DOHH2 (cell line): ENCODE measurements around the gene FANCD2OS.

Experiments
- H3F3A ChIP-seq: fragments of 200-600 bp; sonication (generic), shearing (Covaris generic); 2 replicates; pipeline ENCODE4 v1.6.0; 2016; ENCODE audit warnings: antibody characterized with exemption, mild to moderate bottlenecking; ENCODE audit not compliant: control insufficient read depth, insufficient read depth
- H3K27ac ChIP-seq: fragments of 200-600 bp; sonication (generic); 2 replicates; pipeline ENCODE4 v1.5.1; 2014; ENCODE audit warnings: low read depth, mild to moderate bottlenecking, low read length, moderate library complexity
- H3K27me3 ChIP-seq: fragments of 200-600 bp; sonication (generic); 2 replicates; pipeline ENCODE4 v1.6.1; 2014; ENCODE audit warnings: mild to moderate bottlenecking, low read length, mixed read lengths; ENCODE audit not compliant: control insufficient read depth
- H3K36me3 ChIP-seq: fragments of 200-600 bp; sonication (generic); 2 replicates; pipeline ENCODE4 v1.6.1; 2014; ENCODE audit warnings: mild to moderate bottlenecking, low read length, moderate library complexity, mixed read lengths; ENCODE audit not compliant: control insufficient read depth
- H3K4me1 ChIP-seq: fragments of 200-600 bp; sonication (generic); 2 replicates; pipeline ENCODE4 v1.6.1; 2014; ENCODE audit warnings: mild to moderate bottlenecking, low read length, mixed read lengths; ENCODE audit not compliant: control insufficient read depth
- H3K4me2 ChIP-seq: fragments of 200-600 bp; sonication (generic); 2 replicates; pipeline ENCODE4 v1.6.0; 2014; ENCODE audit warnings: mild to moderate bottlenecking, low read length, moderate library complexity
- H3K4me3 ChIP-seq: fragments of 200-600 bp; sonication (generic); 2 replicates; pipeline ENCODE4 v1.5.1; 2014; ENCODE audit warnings: mild to moderate bottlenecking, low read length, mixed read lengths
- H3K79me2 ChIP-seq: fragments of 200-600 bp; sonication (generic); 2 replicates; pipeline ENCODE4 v1.6.1; 2014; ENCODE audit warnings: mild to moderate bottlenecking, low read length, mixed read lengths; ENCODE audit not compliant: control insufficient read depth
- H3K9me2 ChIP-seq: fragments of 200-600 bp; sonication (generic); replicated peaks from 2 replicates; pipeline ENCODE4 v1.6.1; 2014; ENCODE audit warnings: mild to moderate bottlenecking, low read length, mixed read lengths; ENCODE audit not compliant: control insufficient read depth
- H3K9me3 ChIP-seq: fragments of 200-600 bp; sonication (generic); 2 replicates; pipeline ENCODE4 v1.6.1; 2014; ENCODE audit warnings: antibody characterized with exemption, low read length, mixed read lengths; ENCODE audit not compliant: control insufficient read depth, insufficient read depth
- H4K20me1 ChIP-seq: fragments of 200-600 bp; sonication (generic); 2 replicates; pipeline ENCODE4 v1.6.0; 2014; ENCODE audit warnings: low read depth, mild to moderate bottlenecking, antibody characterized with exemption, low read length, moderate library complexity; ENCODE audit not compliant: control insufficient read depth, insufficient read depth
- EZH2phosphoT487 ChIP-seq: fragments of 200-600 bp; sonication (generic); IDR thresholded peaks from 2 replicates; pipeline ENCODE4 v1.6.1; 2017; ENCODE audit warnings: borderline replicate concordance, mild to moderate bottlenecking, antibody characterized with exemption, low read length, moderate library complexity, mixed read lengths
- TF ChIP-seq, protein P1 (sequence below): fragments of 200-600 bp; sonication (generic); IDR thresholded peaks from one replicate; pipeline ENCODE4 v1.5.1; 2014; ENCODE audit warnings: antibody characterized with exemption, mild to moderate bottlenecking, low read depth, low read length; ENCODE audit not compliant: poor library complexity, severe bottlenecking

Gene FANCD2OS

GRCh38 chr3:10090179-10090578, 17.9 kb downstream of the FANCD2OS start:
- no peaks in the 10 kb centered on the region for H4K20me1 ChIP-seq
- H3K4me2 ChIP-seq: no peak overlapping the region
- no peaks in the 10 kb centered on the region for H3K9me2 ChIP-seq
- no peaks in the 10 kb centered on the region for H3F3A ChIP-seq
- H3K9me3 ChIP-seq: no peaks in the 10 kb centered on the region
- H3K79me2 ChIP-seq: no peaks in the 10 kb centered on the region
- peaks cover 80% of the 10 kb centered on the region for H3K36me3 ChIP-seq
- H3K27me3 ChIP-seq: no peaks in the 10 kb centered on the region
- TF ChIP-seq, protein P1, sequence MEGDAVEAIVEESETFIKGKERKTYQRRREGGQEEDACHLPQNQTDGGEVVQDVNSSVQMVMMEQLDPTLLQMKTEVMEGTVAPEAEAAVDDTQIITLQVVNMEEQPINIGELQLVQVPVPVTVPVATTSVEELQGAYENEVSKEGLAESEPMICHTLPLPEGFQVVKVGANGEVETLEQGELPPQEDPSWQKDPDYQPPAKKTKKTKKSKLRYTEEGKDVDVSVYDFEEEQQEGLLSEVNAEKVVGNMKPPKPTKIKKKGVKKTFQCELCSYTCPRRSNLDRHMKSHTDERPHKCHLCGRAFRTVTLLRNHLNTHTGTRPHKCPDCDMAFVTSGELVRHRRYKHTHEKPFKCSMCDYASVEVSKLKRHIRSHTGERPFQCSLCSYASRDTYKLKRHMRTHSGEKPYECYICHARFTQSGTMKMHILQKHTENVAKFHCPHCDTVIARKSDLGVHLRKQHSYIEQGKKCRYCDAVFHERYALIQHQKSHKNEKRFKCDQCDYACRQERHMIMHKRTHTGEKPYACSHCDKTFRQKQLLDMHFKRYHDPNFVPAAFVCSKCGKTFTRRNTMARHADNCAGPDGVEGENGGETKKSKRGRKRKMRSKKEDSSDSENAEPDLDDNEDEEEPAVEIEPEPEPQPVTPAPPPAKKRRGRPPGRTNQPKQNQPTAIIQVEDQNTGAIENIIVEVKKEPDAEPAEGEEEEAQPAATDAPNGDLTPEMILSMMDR: no peak
- TF ChIP-seq EZH2phosphoT487: no peak
- no peak overlapping the region for H3K27ac ChIP-seq
- H3K4me1 ChIP-seq: 0 out of 2 replicates have a peak, but pooled peaks cover under 1% of the 10 kb centered on the region
- no peak overlapping the region for H3K4me3 ChIP-seq

DNA sequence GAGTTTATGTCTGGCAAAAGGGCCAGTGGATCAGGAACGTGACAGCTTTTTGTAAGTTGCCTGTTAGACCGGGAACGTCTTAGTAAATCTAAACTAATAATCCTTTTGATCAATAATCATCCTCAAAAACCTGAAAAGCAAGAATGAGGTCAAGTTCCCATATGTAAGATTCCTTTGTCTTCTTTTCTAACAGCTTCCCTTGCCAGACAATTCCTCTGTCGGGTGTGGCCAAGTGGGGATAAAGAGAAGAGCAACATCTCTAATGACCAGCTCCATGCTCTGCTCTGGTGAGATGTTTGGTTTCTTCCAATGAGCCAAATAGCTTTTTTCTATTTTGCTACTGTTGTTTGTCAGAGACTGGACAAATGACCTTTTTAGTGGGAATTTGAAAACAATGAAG, 19.8 kb downstream of the FANCD2OS start:
- H3K27ac ChIP-seq: no peak overlapping the region
- no peaks in the 10 kb centered on the region for H3K9me3 ChIP-seq
- H4K20me1 ChIP-seq: no peaks in the 10 kb centered on the region
- no peak overlapping the region for H3K4me3 ChIP-seq
- no peaks in the 10 kb centered on the region for H3K9me2 ChIP-seq
- H3F3A ChIP-seq: no peaks in the 10 kb centered on the region
- TF ChIP-seq EZH2phosphoT487: no peak
- TF ChIP-seq, protein P1: no peak
- no peak overlapping the region for H3K4me2 ChIP-seq
- no peaks in the 10 kb centered on the region for H3K27me3 ChIP-seq
- no peaks in the 10 kb centered on the region for H3K4me1 ChIP-seq
- no peaks in the 10 kb centered on the region for H3K79me2 ChIP-seq
- H3K36me3 ChIP-seq: peaks cover 75% of the 10 kb centered on the region

- H3K4me1 ChIP-seq: no peaks in the 10 kb centered on the region
- no peaks in the 10 kb centered on the region for H3F3A ChIP-seq
- H3K4me2 ChIP-seq: no peak overlapping the region
- no peaks in the 10 kb centered on the region for H4K20me1 ChIP-seq
- H3K27me3 ChIP-seq: no peaks in the 10 kb centered on the region
- no peaks in the 10 kb centered on the region for H3K9me3 ChIP-seq
- no peak for TF ChIP-seq EZH2phosphoT487
- TF ChIP-seq, protein P1: no peak
- no peaks in the 10 kb centered on the region for H3K79me2 ChIP-seq
- peaks cover 83% of the 10 kb centered on the region for H3K36me3 ChIP-seq
- H3K9me2 ChIP-seq: no peaks in the 10 kb centered on the region
- no peak overlapping the region for H3K4me3 ChIP-seq
- H3K27ac ChIP-seq: no peak overlapping the region
Observed at GRCh38 chr3:10085738-10086137, 22.3 kb downstream of the FANCD2OS start.
